Bronchial epithelial cell (primary cell): ENCODE results near the gene CDK19. TPM values are rescaled to one million over a fixed set of nuclear protein-coding genes. Genes with fewer than 3 reads are reported as not detected.

ENCODE experiments used
- DNase-seq: peaks from one replicate; pipeline ENCODE4 v3.0.0-alpha.2; 2010; ENCODE audit warnings: low read depth
- FAIRE-seq: peaks from 2 replicates; lab custom pipeline; 2011; peaks lifted over from hg19 to GRCh38; lab: Jason Lieb, UNC
- H3K27me3 ChIP-seq: 2 replicates; pipeline ENCODE4 v1.5.1; 2011; ENCODE audit warnings: low read length; ENCODE audit not compliant: control insufficient read depth, insufficient read depth
- H3K36me3 ChIP-seq: 2 replicates; pipeline ENCODE4 v1.5.1; 2011; ENCODE audit warnings: low read length; ENCODE audit not compliant: control insufficient read depth, insufficient read depth
- H3K4me3 ChIP-seq: 2 replicates; pipeline ENCODE4 v1.5.1; 2011; ENCODE audit warnings: mild to moderate bottlenecking, low read depth, low read length, control low read depth
- CTCF ChIP-seq: IDR thresholded peaks from 2 replicates; pipeline ENCODE4 v1.5.1; 2011; ENCODE audit warnings: mild to moderate bottlenecking, moderate library complexity, low read length, control low read depth, inconsistent platforms; ENCODE audit not compliant: insufficient read depth, severe bottlenecking
- total RNA-seq: library from RNA; depleted of rRNA; stranded (reverse); fragments of >200 nt; gene quantifications from 2 replicates; pipeline ENCODE4 v1.2.1, GENCODE V29; 2014

The CDK19 gene
- total RNA-seq, 1 donor from 2014 or later = 6.1 TPM

DNA sequence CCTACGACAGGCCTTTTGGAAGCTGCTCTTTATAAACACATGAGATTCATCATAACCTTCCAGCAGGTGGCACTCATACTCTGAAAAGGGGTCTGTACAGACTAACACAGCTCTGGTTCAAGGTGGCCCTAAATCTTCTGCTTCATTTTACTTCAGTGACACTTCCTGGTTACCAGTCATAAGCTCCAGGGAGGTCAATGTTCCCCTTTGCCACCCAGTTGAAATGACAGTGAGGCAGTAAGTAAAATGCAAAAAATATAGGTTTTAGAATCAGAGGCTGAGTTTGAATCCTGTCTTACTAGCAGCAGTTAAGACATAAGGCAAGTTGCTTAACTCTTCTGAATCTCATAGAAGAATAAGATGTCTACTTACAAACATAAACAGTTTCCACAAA is 132.8 kb downstream of the CDK19 start:
- Histone ChIP-seq H3K4me3 (no peak overlapping the region), H3K27me3 (no peaks in the 10 kb centered on the region), H3K36me3 (no peaks in the 10 kb centered on the region)
- TF ChIP-seq CTCF = peak; percentile 60
- peak; percentile 79 for DNase-seq
- no peak for FAIRE-seq

GRCh38 chr6:110681543-110682459 is 133.5 kb downstream of the CDK19 start:
- H3K36me3 ChIP-seq = no peaks in the 10 kb centered on the region
- H3K4me3 ChIP-seq = no peak overlapping the region
- DNase-seq (no peak), FAIRE-seq (no peak)
- H3K27me3 ChIP-seq = no peaks in the 10 kb centered on the region
- no peak for TF ChIP-seq CTCF

DNA sequence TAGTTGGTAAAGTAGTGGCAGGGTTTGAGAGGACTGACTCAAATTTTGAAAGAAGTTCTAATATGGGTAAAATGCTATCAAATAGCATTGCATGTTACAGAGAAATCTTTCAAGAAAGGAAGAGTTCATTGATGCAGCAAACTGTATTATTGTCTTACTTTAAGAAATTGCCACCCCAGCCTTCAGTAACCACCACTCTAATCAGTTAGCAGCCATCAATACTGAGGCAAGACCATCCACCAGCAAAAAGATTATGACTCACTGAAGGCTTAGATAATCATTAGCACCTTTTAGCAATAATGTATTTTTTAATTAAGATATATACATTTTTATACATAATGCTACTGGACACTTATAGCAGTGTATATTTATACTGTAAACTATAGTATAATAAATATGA is 138.9 kb downstream of the CDK19 start:
- DNase-seq (no peak), FAIRE-seq (no peak)
- Histone ChIP-seq H3K4me3 (no peak overlapping the region), H3K27me3 (no peaks in the 10 kb centered on the region), H3K36me3 (no peaks in the 10 kb centered on the region)
- no peak for TF ChIP-seq CTCF

DNA sequence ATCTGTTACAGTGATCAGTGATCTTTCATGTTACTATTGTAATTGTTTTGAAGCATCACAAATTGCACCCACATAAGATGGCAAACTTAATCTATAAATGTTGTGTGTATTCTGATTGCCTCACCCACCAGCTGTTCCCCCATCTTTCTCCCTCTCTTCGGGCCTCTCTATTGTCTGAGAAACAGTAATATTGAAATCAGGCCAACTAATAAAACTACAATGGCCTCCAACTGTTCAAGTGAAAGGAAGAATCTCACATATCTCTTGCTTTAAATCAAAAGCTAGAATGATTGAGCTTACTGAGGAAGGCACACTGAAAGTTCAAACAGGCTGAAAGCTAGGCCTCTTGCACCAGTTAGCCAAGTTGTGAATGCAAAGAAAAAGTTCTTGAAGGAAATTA is 141.2 kb downstream of the CDK19 start:
- no peak for DNase-seq
- Histone ChIP-seq H3K36me3 (no peaks in the 10 kb centered on the region), H3K4me3 (no peak overlapping the region), H3K27me3 (no peaks in the 10 kb centered on the region)
- no peak for TF ChIP-seq CTCF
- no peak for FAIRE-seq

GRCh38 chr6:110672122-110672521 is 143.1 kb downstream of the CDK19 start:
- DNase-seq = no peak
- no peak for TF ChIP-seq CTCF
- H3K36me3 ChIP-seq = no peaks in the 10 kb centered on the region
- no peak overlapping the region for H3K4me3 ChIP-seq
- H3K27me3 ChIP-seq = no peaks in the 10 kb centered on the region
- FAIRE-seq = no peak
